ENCODE data around the gene OLA1.

The OLA1 gene

GRCh38 chr2:174181368-174181767, 67.0 kb downstream of the OLA1 start:
- H3K4me1 ChIP-seq (ENCODE audit: insufficient read depth, insufficient read length): no peaks in the 10 kb centered on the region
- no peak overlapping the region for H3K4me3 ChIP-seq (ENCODE audit: insufficient read length, low read depth)
- no peak overlapping the region for H3K9ac ChIP-seq (ENCODE audit: insufficient read length, low read depth)
- DNase-seq (ENCODE audit: low read depth, low spot score): no peak
- H3K27me3 ChIP-seq (ENCODE audit: insufficient read depth, insufficient read length): no peaks in the 10 kb centered on the region
- no peaks in the 10 kb centered on the region for H3K36me3 ChIP-seq (ENCODE audit: insufficient read depth, insufficient read length, low read length)
- TF ChIP-seq YY1 (IDR thresholded peaks at IDR 0.05; ENCODE audit: insufficient read depth, insufficient read length) (no peak), SUZ12 (IDR thresholded peaks at IDR 0.05; ENCODE audit: extremely low read depth, insufficient read depth, insufficient read length) (no peak), ZNF274 (IDR thresholded peaks at IDR 0.05; ENCODE audit: low read depth, low read length) (no peak)
- H3K9me3 ChIP-seq (ENCODE audit: insufficient read depth, low read length): no peaks in the 10 kb centered on the region

- Histone ChIP-seq H3K4me3 (ENCODE audit: insufficient read length, low read depth) (no peak overlapping the region), H3K4me1 (ENCODE audit: insufficient read depth, insufficient read length) (no peaks in the 10 kb centered on the region), H3K9me3 (ENCODE audit: insufficient read depth, low read length) (peaks cover 3% of the 10 kb centered on the region), H3K36me3 (ENCODE audit: insufficient read depth, insufficient read length, low read length) (no peaks in the 10 kb centered on the region), H3K9ac (ENCODE audit: insufficient read length, low read depth) (no peak overlapping the region), H3K27me3 (ENCODE audit: insufficient read depth, insufficient read length) (no peaks in the 10 kb centered on the region)
- DNase-seq (ENCODE audit: low read depth, low spot score): no peak
- TF ChIP-seq ZNF274 (IDR thresholded peaks at IDR 0.05; ENCODE audit: low read depth, low read length): no peak
- TF ChIP-seq YY1 (IDR thresholded peaks at IDR 0.05; ENCODE audit: insufficient read depth, insufficient read length): no peak
- TF ChIP-seq SUZ12 (IDR thresholded peaks at IDR 0.05; ENCODE audit: extremely low read depth, insufficient read depth, insufficient read length): no peak
These were observed 67.6 kb downstream of the OLA1 start for GRCh38 chr2:174180726-174181236.

- Histone ChIP-seq H3K4me3 (ENCODE audit: insufficient read length, low read depth) (no peak overlapping the region), H3K9me3 (ENCODE audit: insufficient read depth, low read length) (peaks cover 9% of the 10 kb centered on the region), H3K36me3 (ENCODE audit: insufficient read depth, insufficient read length, low read length) (no peaks in the 10 kb centered on the region), H3K9ac (ENCODE audit: insufficient read length, low read depth) (no peak overlapping the region), H3K27me3 (ENCODE audit: insufficient read depth, insufficient read length) (no peaks in the 10 kb centered on the region), H3K4me1 (ENCODE audit: insufficient read depth, insufficient read length) (no peaks in the 10 kb centered on the region)
- no peak for DNase-seq (ENCODE audit: low read depth, low spot score)
- TF ChIP-seq ZNF274 (IDR thresholded peaks at IDR 0.05; ENCODE audit: low read depth, low read length): no peak
- TF ChIP-seq YY1 (IDR thresholded peaks at IDR 0.05; ENCODE audit: insufficient read depth, insufficient read length): no peak
- no peak for TF ChIP-seq SUZ12 (IDR thresholded peaks at IDR 0.05; ENCODE audit: extremely low read depth, insufficient read depth, insufficient read length)
These were observed 68.1 kb downstream of the OLA1 start for GRCh38 chr2:174180165-174180724.

- Histone ChIP-seq H3K36me3 (ENCODE audit: insufficient read depth, insufficient read length, low read length) (no peaks in the 10 kb centered on the region), H3K27me3 (ENCODE audit: insufficient read depth, insufficient read length) (no peaks in the 10 kb centered on the region), H3K9me3 (ENCODE audit: insufficient read depth, low read length) (peaks cover 13% of the 10 kb centered on the region), H3K4me1 (ENCODE audit: insufficient read depth, insufficient read length) (no peaks in the 10 kb centered on the region), H3K9ac (ENCODE audit: insufficient read length, low read depth) (no peak overlapping the region), H3K4me3 (ENCODE audit: insufficient read length, low read depth) (no peak overlapping the region)
- TF ChIP-seq SUZ12 (IDR thresholded peaks at IDR 0.05; ENCODE audit: extremely low read depth, insufficient read depth, insufficient read length) (no peak), ZNF274 (IDR thresholded peaks at IDR 0.05; ENCODE audit: low read depth, low read length) (no peak), YY1 (IDR thresholded peaks at IDR 0.05; ENCODE audit: insufficient read depth, insufficient read length) (no peak)
- DNase-seq (ENCODE audit: low read depth, low spot score): no peak
These were observed 70.9 kb downstream of the OLA1 start for GRCh38 chr2:174177316-174177890.

- Histone ChIP-seq H3K4me1 (ENCODE audit: insufficient read depth, insufficient read length) (no peaks in the 10 kb centered on the region), H3K9me3 (ENCODE audit: insufficient read depth, low read length) (peaks cover 13% of the 10 kb centered on the region), H3K9ac (ENCODE audit: insufficient read length, low read depth) (no peak overlapping the region), H3K27me3 (ENCODE audit: insufficient read depth, insufficient read length) (no peaks in the 10 kb centered on the region), H3K36me3 (ENCODE audit: insufficient read depth, insufficient read length, low read length) (no peaks in the 10 kb centered on the region), H3K4me3 (ENCODE audit: insufficient read length, low read depth) (no peak overlapping the region)
- DNase-seq (ENCODE audit: low read depth, low spot score): no peak
- TF ChIP-seq YY1 (IDR thresholded peaks at IDR 0.05; ENCODE audit: insufficient read depth, insufficient read length) (no peak), SUZ12 (IDR thresholded peaks at IDR 0.05; ENCODE audit: extremely low read depth, insufficient read depth, insufficient read length) (no peak), ZNF274 (IDR thresholded peaks at IDR 0.05; ENCODE audit: low read depth, low read length) (no peak)
These were observed 71.4 kb downstream of the OLA1 start for GRCh38 chr2:174176898-174177297.

GRCh38 chr2:174174741-174175140, 73.6 kb downstream of the OLA1 start:
- Histone ChIP-seq H3K27me3 (ENCODE audit: insufficient read depth, insufficient read length) (no peaks in the 10 kb centered on the region), H3K9me3 (ENCODE audit: insufficient read depth, low read length) (peaks cover 22% of the 10 kb centered on the region), H3K4me3 (ENCODE audit: insufficient read length, low read depth) (no peak overlapping the region), H3K36me3 (ENCODE audit: insufficient read depth, insufficient read length, low read length) (no peaks in the 10 kb centered on the region), H3K9ac (ENCODE audit: insufficient read length, low read depth) (no peak overlapping the region), H3K4me1 (ENCODE audit: insufficient read depth, insufficient read length) (no peaks in the 10 kb centered on the region)
- no peak for TF ChIP-seq SUZ12 (IDR thresholded peaks at IDR 0.05; ENCODE audit: extremely low read depth, insufficient read depth, insufficient read length)
- no peak for TF ChIP-seq YY1 (IDR thresholded peaks at IDR 0.05; ENCODE audit: insufficient read depth, insufficient read length)
- TF ChIP-seq ZNF274 (IDR thresholded peaks at IDR 0.05; ENCODE audit: low read depth, low read length): no peak
- DNase-seq (ENCODE audit: low read depth, low spot score): no peak

GRCh38 chr2:174172802-174173355, 75.5 kb downstream of the OLA1 start:
- H3K36me3 ChIP-seq (ENCODE audit: insufficient read depth, insufficient read length, low read length): no peaks in the 10 kb centered on the region
- TF ChIP-seq YY1 (IDR thresholded peaks at IDR 0.05; ENCODE audit: insufficient read depth, insufficient read length): no peak
- TF ChIP-seq SUZ12 (IDR thresholded peaks at IDR 0.05; ENCODE audit: extremely low read depth, insufficient read depth, insufficient read length): no peak
- TF ChIP-seq ZNF274 (IDR thresholded peaks at IDR 0.05; ENCODE audit: low read depth, low read length): no peak

More at GRCh38 chr2:174172802-174173355, 75.5 kb downstream of the OLA1 start:
- H3K27me3 ChIP-seq (ENCODE audit: insufficient read depth, insufficient read length): no peaks in the 10 kb centered on the region
- H3K9me3 ChIP-seq (ENCODE audit: insufficient read depth, low read length): peaks cover 32% of the 10 kb centered on the region
- DNase-seq (ENCODE audit: low read depth, low spot score): no peak
- no peaks in the 10 kb centered on the region for H3K4me1 ChIP-seq (ENCODE audit: insufficient read depth, insufficient read length)
- H3K4me3 ChIP-seq (ENCODE audit: insufficient read length, low read depth): no peak overlapping the region
- H3K9ac ChIP-seq (ENCODE audit: insufficient read length, low read depth): no peak overlapping the region
